ENCODE data around the gene FNDC10.

Gene FNDC10

GRCh38 chr1:1627829-1628753, 28.2 kb upstream of the FNDC10 start:
- no peak for DNase-seq (ENCODE audit: low spot score)

- no peak for DNase-seq (ENCODE audit: low spot score)
Observed at GRCh38 chr1:1627261-1627828, 27.4 kb upstream of the FNDC10 start.

- DNase-seq (ENCODE audit: low spot score), result no peak
Observed at GRCh38 chr1:1626207-1627141, 26.5 kb upstream of the FNDC10 start.

- no peak for DNase-seq (ENCODE audit: low spot score)
Observed at GRCh38 chr1:1625824-1626206, 25.9 kb upstream of the FNDC10 start.

GRCh38 chr1:1625404-1625775, 25.5 kb upstream of the FNDC10 start:
- no peak for DNase-seq (ENCODE audit: low spot score)

GRCh38 chr1:1624443-1625403, 24.8 kb upstream of the FNDC10 start:
- DNase-seq (ENCODE audit: low spot score), result no peak

- no peak for DNase-seq (ENCODE audit: low spot score)
Observed at GRCh38 chr1:1623631-1624442, 23.9 kb upstream of the FNDC10 start.

- DNase-seq (ENCODE audit: low spot score), result no peak
Observed at GRCh38 chr1:1623181-1623630, 23.3 kb upstream of the FNDC10 start.

GRCh38 chr1:1622788-1623094, 22.8 kb upstream of the FNDC10 start:
- DNase-seq (ENCODE audit: low spot score), result no peak

GRCh38 chr1:1622010-1622787, 22.3 kb upstream of the FNDC10 start:
- DNase-seq (ENCODE audit: low spot score), result no peak

- DNase-seq (ENCODE audit: low spot score), result no peak
Observed at GRCh38 chr1:1621173-1622009, 21.5 kb upstream of the FNDC10 start.

- no peak for DNase-seq (ENCODE audit: low spot score)
Observed at GRCh38 chr1:1620433-1621139, 20.7 kb upstream of the FNDC10 start.

- DNase-seq (ENCODE audit: low spot score), result no peak
Observed at GRCh38 chr1:1619917-1620361, 20.0 kb upstream of the FNDC10 start.

- no peak for DNase-seq (ENCODE audit: low spot score)
Observed at GRCh38 chr1:1618396-1619068, 18.6 kb upstream of the FNDC10 start.

- DNase-seq (ENCODE audit: low spot score), result no peak
Observed at GRCh38 chr1:1617925-1618324, 18.0 kb upstream of the FNDC10 start.

GRCh38 chr1:1617516-1617915, 17.6 kb upstream of the FNDC10 start:
- no peak for DNase-seq (ENCODE audit: low spot score)

- no peak for DNase-seq (ENCODE audit: low spot score)
Observed at GRCh38 chr1:1616838-1617237, 16.9 kb upstream of the FNDC10 start.
